SH-SY5Y (cell line): Measurements from ENCODE around the gene CCDC24.

Source experiments
- GATA2 ChIP-seq: IDR thresholded peaks from 2 replicates; pipeline ENCODE4 v1.6.1; 2011; ENCODE audit warnings: mild to moderate bottlenecking, low read depth, low read length
- GATA3 ChIP-seq: IDR thresholded peaks from 2 replicates; pipeline ENCODE4 v1.6.1; 2011; ENCODE audit warnings: low read depth, mild to moderate bottlenecking, low read length, moderate library complexity

CCDC24 gene

GRCh38 chr1:43981636-43982035 is 9.8 kb upstream of the CCDC24 start:
- TF ChIP-seq GATA2: no peak
- no peak for TF ChIP-seq GATA3

GRCh38 chr1:43982241-43982640 is 9.2 kb upstream of the CCDC24 start:
- no peak for TF ChIP-seq GATA2
- TF ChIP-seq GATA3: no peak

GRCh38 chr1:43982808-43983207 is 8.6 kb upstream of the CCDC24 start:
- no peak for TF ChIP-seq GATA3
- TF ChIP-seq GATA2: no peak

DNA sequence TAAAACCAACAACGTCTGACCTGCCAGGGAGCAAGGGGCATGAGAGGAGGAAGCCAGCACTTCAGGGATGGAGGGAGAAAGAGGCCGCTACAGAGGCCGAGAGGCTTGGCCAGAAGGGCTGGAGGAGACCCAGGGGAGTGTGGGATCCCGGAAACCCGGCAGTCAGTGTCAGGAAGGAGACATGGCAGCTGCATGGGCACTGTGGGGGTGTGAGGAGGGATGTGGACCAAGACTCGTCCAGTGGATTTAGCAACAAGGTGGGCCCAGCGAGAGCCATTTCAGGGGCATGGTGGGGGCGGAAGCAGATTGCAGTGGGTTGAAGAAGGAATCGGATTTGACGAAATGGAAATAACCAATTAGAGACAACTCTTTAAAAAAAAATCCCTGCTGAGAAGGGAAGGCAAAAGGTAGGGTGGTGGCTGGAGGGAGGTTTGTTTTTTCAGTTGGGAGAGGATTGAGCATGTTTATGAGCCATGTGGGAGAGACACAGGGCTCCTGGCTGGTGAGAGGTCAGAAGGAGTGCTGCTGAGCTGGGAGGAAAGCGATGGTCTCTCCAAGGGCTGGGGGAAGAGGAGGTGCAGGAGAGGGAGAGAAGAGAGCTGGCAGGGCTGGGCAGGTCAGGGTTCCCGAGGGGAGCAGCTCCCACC is 8.0 kb upstream of the CCDC24 start:
- TF ChIP-seq GATA2 (no peak), GATA3 (no peak)

- TF ChIP-seq GATA3 (no peak), GATA2 (no peak)
Measured at GRCh38 chr1:43984855-43985254, 6.5 kb upstream of the CCDC24 start.

- TF ChIP-seq GATA3 (no peak), GATA2 (no peak)
Measured at GRCh38 chr1:43985984-43986595, 5.3 kb upstream of the CCDC24 start.

DNA sequence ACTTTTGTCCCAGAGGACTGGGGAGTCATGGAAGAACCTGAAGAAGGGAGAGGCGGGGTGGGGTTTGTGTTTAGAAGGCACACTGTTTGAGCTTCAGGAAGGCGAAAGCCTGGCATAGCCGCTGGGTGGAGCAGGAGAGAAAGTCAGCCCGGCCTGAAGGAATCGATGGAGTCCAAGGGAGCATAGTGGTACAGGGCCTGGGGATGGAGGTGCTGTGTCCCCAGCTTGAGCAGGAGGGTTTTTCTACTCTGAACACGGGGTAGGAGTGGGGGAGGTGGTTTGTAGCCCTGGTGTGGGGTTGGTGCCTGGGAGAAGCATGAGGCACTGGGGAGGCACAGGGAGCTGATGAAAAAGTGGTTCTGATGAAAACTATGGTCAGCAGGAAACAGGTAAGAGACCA is 4.7 kb upstream of the CCDC24 start:
- TF ChIP-seq GATA2 (no peak), GATA3 (no peak)

DNA sequence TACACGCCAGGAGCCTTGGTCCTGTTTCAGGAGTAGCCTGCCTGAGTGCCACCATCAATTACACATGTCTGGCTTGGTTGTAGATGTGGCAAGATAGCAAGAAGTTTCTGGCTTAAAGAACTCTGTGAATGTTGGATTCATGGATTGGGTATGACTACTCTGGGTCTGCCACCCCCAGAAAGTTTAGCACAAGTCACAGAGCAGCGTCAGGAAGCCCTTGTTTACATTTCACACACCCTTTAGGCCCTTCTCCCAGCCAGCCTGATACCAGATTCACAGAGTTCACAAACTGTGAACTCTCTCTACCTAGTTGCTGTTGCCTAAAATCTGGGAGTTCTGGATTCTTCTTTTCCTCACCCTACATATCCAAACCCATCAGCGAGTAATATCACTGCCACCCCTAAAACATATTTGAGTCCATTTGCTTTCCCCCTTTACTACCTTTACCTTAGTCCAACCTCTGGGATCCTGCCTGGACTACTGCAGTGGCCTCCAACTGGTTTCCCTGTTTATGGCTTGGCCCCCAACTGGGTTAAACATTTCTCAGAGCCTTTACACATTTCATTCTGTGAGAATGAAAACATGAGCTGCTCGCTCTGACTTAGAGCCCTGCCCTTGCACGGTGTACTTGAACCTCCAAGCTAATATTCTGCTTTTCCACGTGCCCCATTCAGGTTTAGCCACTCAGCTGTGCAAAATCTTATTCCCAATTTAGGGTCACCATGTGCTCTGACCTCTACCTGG is 4.1 kb upstream of the CCDC24 start:
- TF ChIP-seq GATA3: no peak
- TF ChIP-seq GATA2: no peak

DNA sequence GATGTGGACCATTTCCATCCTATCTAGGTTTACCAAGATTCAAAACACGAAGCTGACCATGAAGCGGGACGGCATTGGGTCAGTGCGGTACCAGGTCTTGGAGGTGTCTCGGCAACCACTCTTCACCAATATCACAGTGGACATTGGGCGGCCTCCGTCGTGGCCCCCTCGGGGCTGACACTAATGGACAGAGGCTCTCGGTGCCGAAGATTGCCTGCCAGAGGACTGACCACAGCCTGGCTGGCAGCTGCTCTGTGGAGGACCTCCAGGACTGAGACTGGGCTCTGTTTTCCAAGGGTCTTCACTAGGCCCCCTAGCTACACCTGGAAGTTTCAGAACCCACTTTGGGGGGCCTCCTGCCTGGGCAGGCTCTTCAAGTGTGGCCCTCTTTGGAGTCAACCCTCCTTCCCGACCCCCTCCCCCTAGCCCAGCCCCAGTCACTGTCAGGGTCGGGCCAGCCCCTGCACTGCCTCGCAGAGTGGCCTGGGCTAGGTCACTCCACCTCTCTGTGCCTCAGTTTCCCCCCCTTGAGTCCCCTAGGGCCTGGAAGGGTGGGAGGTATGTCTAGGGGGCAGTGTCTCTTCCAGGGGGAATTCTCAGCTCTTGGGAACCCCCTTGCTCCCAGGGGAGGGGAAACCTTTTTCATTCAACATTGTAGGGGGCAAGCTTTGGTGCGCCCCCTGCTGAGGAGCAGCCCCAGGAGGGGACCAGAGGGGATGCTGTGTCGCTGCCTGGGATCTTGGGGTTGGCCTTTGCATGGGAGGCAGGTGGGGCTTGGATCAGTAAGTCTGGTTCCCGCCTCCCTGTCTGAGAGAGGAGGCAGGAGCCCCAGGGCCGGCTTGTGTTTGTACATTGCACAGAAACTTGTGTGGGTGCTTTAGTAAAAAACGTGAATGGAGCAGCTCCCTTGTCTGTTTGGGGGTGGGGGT is 864 bp upstream of the CCDC24 start:
- no peak for TF ChIP-seq GATA2
- TF ChIP-seq GATA3: no peak

DNA sequence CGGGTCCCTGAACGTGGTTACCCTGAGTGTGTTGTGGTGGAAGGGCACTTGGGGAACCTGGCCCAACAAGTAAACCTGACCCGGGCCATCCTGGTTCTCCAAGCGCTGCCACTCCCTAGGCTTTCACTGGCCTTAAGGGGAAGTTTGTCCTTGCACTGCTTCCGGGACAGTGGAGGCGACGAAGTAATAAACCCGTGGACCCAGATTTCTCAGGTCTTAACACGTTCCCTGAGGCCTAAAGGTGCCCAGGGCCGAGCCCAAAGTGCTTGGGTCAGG is 261 bp upstream of the CCDC24 start:
- TF ChIP-seq GATA3: no peak
- TF ChIP-seq GATA2: no peak

GRCh38 chr1:43992232-43992995 is 1.0 kb downstream of the CCDC24 start:
- TF ChIP-seq GATA3: no peak

GRCh38 chr1:43993206-43993914 is 2.0 kb downstream of the CCDC24 start:
- TF ChIP-seq GATA2: no peak
- TF ChIP-seq GATA3: no peak

GRCh38 chr1:43994071-43994470 is 2.7 kb downstream of the CCDC24 start:
- TF ChIP-seq GATA2 (no peak), GATA3 (no peak)
